Epithelial cell of esophagus (primary cell): ENCODE results near the gene SMOC1.

Experiments
- DNase-seq: peaks from one replicate; pipeline ENCODE4 v3.0.0; 2010; ENCODE audit warnings: low read depth
- H3K4me3 ChIP-seq: 2 replicates; pipeline ENCODE4 v1.5.1; 2011; ENCODE audit warnings: mild to moderate bottlenecking, low read length, control low read depth
- CTCF ChIP-seq: IDR thresholded peaks from 2 replicates; pipeline ENCODE4 v1.5.1; 2011; ENCODE audit warnings: low read depth, mild to moderate bottlenecking, low read length, control low read depth, inconsistent platforms; ENCODE audit not compliant: insufficient read depth; ENCODE audit errors: missing control alignments

The SMOC1 gene

GRCh38 chr14:69957986-69958385, 78.8 kb downstream of the SMOC1 start:
- DNase-seq: no peak
- no peak for TF ChIP-seq CTCF
- H3K4me3 ChIP-seq: no peak overlapping the region

GRCh38 chr14:69959136-69959535, 79.9 kb downstream of the SMOC1 start:
- no peak overlapping the region for H3K4me3 ChIP-seq
- DNase-seq: no peak
- no peak for TF ChIP-seq CTCF

- TF ChIP-seq CTCF: no peak
- no peak overlapping the region for H3K4me3 ChIP-seq
- DNase-seq: no peak
These were observed 81.1 kb downstream of the SMOC1 start for GRCh38 chr14:69960296-69960695.

- TF ChIP-seq CTCF: no peak
- no peak overlapping the region for H3K4me3 ChIP-seq
- no peak for DNase-seq
These were observed 84.8 kb downstream of the SMOC1 start for GRCh38 chr14:69963966-69964365.

- peak; percentile 65 for DNase-seq
- no peak overlapping the region for H3K4me3 ChIP-seq
- no peak for TF ChIP-seq CTCF
These were observed 85.6 kb downstream of the SMOC1 start for GRCh38 chr14:69964841-69965240.

GRCh38 chr14:69968132-69968531, 88.9 kb downstream of the SMOC1 start:
- DNase-seq: no peak
- no peak overlapping the region for H3K4me3 ChIP-seq
- no peak for TF ChIP-seq CTCF

GRCh38 chr14:69968681-69969080, 89.5 kb downstream of the SMOC1 start:
- no peak for TF ChIP-seq CTCF
- DNase-seq: no peak
- no peak overlapping the region for H3K4me3 ChIP-seq
